Measurements from ENCODE around the gene ZNF618. TPM values are rescaled to one million over a fixed set of nuclear protein-coding genes. Genes with fewer than 3 reads are reported as not detected.

Gene ZNF618
- polyA plus RNA-seq, 1 donor (not counting 4 experiments of a cell fraction or from before 2014, with no cell fraction given): 2.5 TPM

GRCh38 chr9:113894166-113894565, 18.1 kb downstream of the ZNF618 start:
- Histone ChIP-seq H3K9ac (ENCODE audit: control insufficient read depth, extremely low read depth, insufficient read depth, low read length) (no peak overlapping the region), H3K9me3 (ENCODE audit: control insufficient read depth, low read depth, low read length) (peaks cover 2% of the 10 kb centered on the region), H3K79me2 (ENCODE audit: control insufficient read depth, insufficient read depth, low read length) (peaks cover 6% of the 10 kb centered on the region), H3K27me3 (ENCODE audit: control insufficient read depth, extremely low read depth, insufficient read depth, low read length) (no peaks in the 10 kb centered on the region), H3K9me1 (ENCODE audit: control insufficient read depth, extremely low read depth, insufficient read depth, low read length) (no peaks in the 10 kb centered on the region), H3K4me3 (ENCODE audit: control insufficient read depth in 2 of 3, extremely low read depth in 1 of 3, insufficient read depth in 2 of 3, low read depth in 1 of 3, low read length in 3 of 3) (no peak overlapping the region), H3K4me1 (ENCODE audit: control insufficient read depth, extremely low read depth, insufficient read depth, low read length) (no peaks in the 10 kb centered on the region), H4K20me1 (ENCODE audit: control insufficient read depth, extremely low read depth, insufficient read depth, low read length) (no peaks in the 10 kb centered on the region), H3K36me3 (ENCODE audit: control insufficient read depth in 2 of 2, extremely low read depth in 1 of 2, insufficient read depth in 2 of 2, low read length in 2 of 2) (no peaks in the 10 kb centered on the region), H2AFZ (ENCODE audit: control insufficient read depth, low read length) (no peak overlapping the region), H3K27ac (ENCODE audit: control insufficient read depth, insufficient read depth, low read length) (no peak overlapping the region), H3K4me2 (ENCODE audit: control insufficient read depth, extremely low read depth, insufficient read depth, low read depth, low read length) (no peak overlapping the region)
- no peak for FAIRE-seq
- dilution Hi-C loops (cut with MboI; ENCODE audit: extremely low pct_ligation_motif_present, low sequenced_read_pairs): no loop called here
- TF ChIP-seq CTCF (optimal IDR thresholded peaks at IDR 0.05 in 1 of 3, IDR thresholded peaks at IDR 0.05 in 1 of 3, conservative IDR thresholded peaks at IDR 0.05 in 1 of 3; ENCODE audit: extremely low read depth in 1 of 3, insufficient read depth in 2 of 3, low read length in 3 of 3) (no peak), EZH2 (IDR thresholded peaks at IDR 0.05; ENCODE audit: low read length) (no peak)
- DNase-seq (ENCODE audit: low read depth, low spot score): no peak

- no peaks in the 10 kb centered on the region for H3K4me1 ChIP-seq (ENCODE audit: control insufficient read depth, extremely low read depth, insufficient read depth, low read length)
- no peak overlapping the region for H2AFZ ChIP-seq (ENCODE audit: control insufficient read depth, low read length)
- H4K20me1 ChIP-seq (ENCODE audit: control insufficient read depth, extremely low read depth, insufficient read depth, low read length): no peaks in the 10 kb centered on the region
- no peak for FAIRE-seq
- H3K79me2 ChIP-seq (ENCODE audit: control insufficient read depth, insufficient read depth, low read length): no peaks in the 10 kb centered on the region
- no peaks in the 10 kb centered on the region for H3K9me1 ChIP-seq (ENCODE audit: control insufficient read depth, extremely low read depth, insufficient read depth, low read length)
- dilution Hi-C loops (cut with MboI; ENCODE audit: extremely low pct_ligation_motif_present, low sequenced_read_pairs): no loop called here
- no peak for TF ChIP-seq EZH2 (IDR thresholded peaks at IDR 0.05; ENCODE audit: low read length)
- TF ChIP-seq CTCF (optimal IDR thresholded peaks at IDR 0.05 in 1 of 3, IDR thresholded peaks at IDR 0.05 in 1 of 3, conservative IDR thresholded peaks at IDR 0.05 in 1 of 3; ENCODE audit: extremely low read depth in 1 of 3, insufficient read depth in 2 of 3, low read length in 3 of 3): no peak
- H3K4me2 ChIP-seq (ENCODE audit: control insufficient read depth, extremely low read depth, insufficient read depth, low read depth, low read length): no peak overlapping the region
- H3K36me3 ChIP-seq (ENCODE audit: control insufficient read depth in 2 of 2, extremely low read depth in 1 of 2, insufficient read depth in 2 of 2, low read length in 2 of 2): no peaks in the 10 kb centered on the region
- H3K9me3 ChIP-seq (ENCODE audit: control insufficient read depth, low read depth, low read length): peaks cover under 1% of the 10 kb centered on the region
- H3K9ac ChIP-seq (ENCODE audit: control insufficient read depth, extremely low read depth, insufficient read depth, low read length): no peak overlapping the region
- no peak overlapping the region for H3K4me3 ChIP-seq (ENCODE audit: control insufficient read depth in 2 of 3, extremely low read depth in 1 of 3, insufficient read depth in 2 of 3, low read depth in 1 of 3, low read length in 3 of 3)
- no peak for DNase-seq (ENCODE audit: low read depth, low spot score)
- no peak overlapping the region for H3K27ac ChIP-seq (ENCODE audit: control insufficient read depth, insufficient read depth, low read length)
- no peaks in the 10 kb centered on the region for H3K27me3 ChIP-seq (ENCODE audit: control insufficient read depth, extremely low read depth, insufficient read depth, low read length)
These were observed 19.4 kb downstream of the ZNF618 start for GRCh38 chr9:113895526-113895925.
